GM18511 (cell line): ENCODE data around the gene TAAR2.
"Not testable (repeated sequence)": the region's sequence is repeated elsewhere in the genome, so short reads cannot be mapped to it uniquely, and the experiment has no call there.

Source experiments
- ATAC-seq: cut with Tn5 transposase; IDR thresholded peaks from one replicate; pipeline ENCODE4 v1.9.1; 2021; ENCODE audit warnings: mild to moderate bottlenecking, moderate library complexity; ENCODE audit not compliant: unreplicated experiment

Gene TAAR2

DNA sequence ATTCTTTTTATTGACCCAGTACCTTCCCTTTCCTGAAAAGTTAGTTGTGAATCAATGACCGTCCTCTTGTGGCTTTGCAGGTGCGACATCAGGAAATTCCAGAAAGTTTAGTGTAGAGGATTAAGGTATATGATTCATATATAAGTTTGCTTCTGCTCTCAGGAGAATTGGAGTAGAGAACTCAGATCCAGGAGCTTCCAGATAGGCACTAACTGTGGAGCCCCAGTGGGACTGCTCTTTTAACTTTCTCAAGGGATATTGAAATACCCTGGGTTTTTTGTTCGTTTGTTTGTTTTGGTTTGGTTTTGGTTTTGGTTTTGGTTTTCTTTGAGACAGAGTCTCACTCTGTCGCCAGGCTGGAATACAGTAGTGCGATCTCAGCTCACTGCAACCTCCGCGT is 9.5 kb downstream of the TAAR2 start:
- ATAC-seq = no peak

GRCh38 chr6:132612449-132613108 is 11.5 kb downstream of the TAAR2 start:
- no peak for ATAC-seq

DNA sequence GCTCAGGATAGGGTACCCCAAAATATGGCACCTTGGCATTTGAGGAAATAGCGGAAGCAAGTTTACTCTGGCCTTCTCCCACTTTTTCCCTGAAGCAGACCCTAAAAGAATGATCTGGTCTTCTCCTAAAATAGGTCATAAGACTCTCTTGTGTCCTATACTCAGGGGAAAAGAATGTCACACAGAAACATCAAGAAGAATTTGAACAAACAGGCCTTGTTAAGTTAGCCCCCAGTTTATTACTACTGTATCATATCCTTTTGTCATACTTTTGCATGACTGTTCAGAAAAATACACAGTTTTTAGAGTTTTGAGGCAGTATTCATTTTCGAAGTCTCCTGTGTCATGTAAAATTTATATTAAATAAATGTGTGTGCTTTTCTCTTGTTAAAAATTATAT is 12.5 kb downstream of the TAAR2 start:
- ATAC-seq = no peak

DNA sequence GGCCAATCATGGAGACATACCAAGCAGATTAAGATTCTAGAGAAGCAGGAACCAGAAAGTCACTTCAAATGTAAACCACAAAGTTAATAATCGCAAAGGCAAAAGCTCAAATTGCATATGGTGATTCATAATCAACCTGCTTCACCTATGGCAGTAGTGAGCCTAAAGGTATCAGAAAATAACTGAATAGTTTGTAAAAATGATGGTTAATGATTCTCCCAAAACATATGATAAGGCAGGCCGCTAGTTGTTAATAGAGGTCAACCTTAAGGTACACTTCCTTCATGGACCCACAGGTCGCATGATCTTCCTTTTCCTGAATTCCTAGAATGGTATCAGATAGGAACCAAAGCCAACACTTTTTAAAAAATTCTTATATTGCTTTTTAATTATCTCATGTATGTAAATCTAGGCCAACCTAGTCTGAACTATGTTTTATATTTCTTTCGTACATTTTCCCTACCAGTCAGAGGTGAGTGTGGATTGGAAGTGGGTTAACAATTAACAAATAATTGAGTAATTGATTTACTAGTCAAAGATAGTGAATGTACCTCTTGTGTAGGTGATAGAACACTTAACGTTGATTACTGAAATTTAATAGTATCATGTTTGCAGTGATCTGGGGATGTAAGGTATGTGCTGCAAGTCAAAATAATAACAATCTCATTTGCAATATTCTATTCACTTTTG is 16.4 kb downstream of the TAAR2 start:
- peak; percentile 91 for ATAC-seq

DNA sequence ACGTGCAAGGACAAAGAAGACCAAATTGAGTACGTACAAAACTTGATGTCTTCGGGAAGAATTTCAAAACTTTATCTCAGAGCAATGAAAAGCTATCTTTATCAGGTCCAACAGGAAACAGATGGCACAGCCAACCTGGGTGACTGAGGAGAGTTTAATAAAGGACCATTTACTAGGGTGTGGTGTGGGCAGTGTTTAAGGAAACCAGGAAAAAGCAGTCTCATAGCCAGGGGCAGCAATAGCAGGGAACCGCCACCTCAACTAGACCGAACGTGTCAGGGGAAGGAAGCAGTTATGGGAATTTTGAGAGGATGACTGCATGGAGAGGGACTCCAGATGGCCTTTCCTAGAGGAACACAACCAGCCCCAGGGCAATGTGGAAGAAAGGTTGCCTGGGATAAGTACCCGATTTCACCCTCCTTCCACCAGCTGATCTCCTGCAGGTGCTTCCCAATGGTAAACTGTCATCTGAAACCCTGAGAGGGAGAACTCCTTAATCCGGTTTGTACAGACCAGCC is 19.4 kb downstream of the TAAR2 start:
- no peak for ATAC-seq

DNA sequence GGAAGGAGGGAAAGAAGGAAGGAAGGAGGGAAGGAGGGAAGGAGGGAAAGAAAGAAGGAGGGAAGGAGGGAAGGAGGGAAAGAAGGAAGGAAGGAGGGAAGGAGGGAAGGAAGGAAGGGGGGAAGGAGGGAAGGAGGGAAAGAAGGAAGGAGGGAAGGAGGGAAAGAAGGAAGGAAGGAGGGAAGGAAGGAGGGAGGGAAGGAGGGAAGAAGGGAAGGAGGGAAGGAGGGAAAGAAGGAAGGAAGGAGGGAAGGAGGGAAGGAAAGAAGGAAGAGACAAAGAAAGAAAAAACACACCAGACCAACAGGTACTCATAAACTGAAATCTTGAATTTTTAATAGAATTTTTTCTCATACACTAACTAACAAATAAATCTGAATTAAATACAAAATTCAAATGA is 23.2 kb downstream of the TAAR2 start:
- not testable (repeated sequence) for ATAC-seq

- ATAC-seq = peak; percentile 87
Measured at GRCh38 chr6:132598473-132598872, 25.6 kb downstream of the TAAR2 start.

- no peak for ATAC-seq
Measured at GRCh38 chr6:132596201-132596600, 27.9 kb downstream of the TAAR2 start.

GRCh38 chr6:132592855-132593254 is 31.2 kb downstream of the TAAR2 start:
- ATAC-seq = no peak

- ATAC-seq = no peak
Measured at GRCh38 chr6:132590362-132590761, 33.7 kb downstream of the TAAR2 start.

- ATAC-seq = no peak
Measured at GRCh38 chr6:132589454-132589853, 34.6 kb downstream of the TAAR2 start, which contains the start of gene TAAR5. Gene TAAR5, minus strand, starts transcription at chr6:132589741. Its CDS starts 55 bp downstream, at chr6:132589686.

- ATAC-seq = no peak
Measured at GRCh38 chr6:132587424-132587823, 36.7 kb downstream of the TAAR2 start.

DNA sequence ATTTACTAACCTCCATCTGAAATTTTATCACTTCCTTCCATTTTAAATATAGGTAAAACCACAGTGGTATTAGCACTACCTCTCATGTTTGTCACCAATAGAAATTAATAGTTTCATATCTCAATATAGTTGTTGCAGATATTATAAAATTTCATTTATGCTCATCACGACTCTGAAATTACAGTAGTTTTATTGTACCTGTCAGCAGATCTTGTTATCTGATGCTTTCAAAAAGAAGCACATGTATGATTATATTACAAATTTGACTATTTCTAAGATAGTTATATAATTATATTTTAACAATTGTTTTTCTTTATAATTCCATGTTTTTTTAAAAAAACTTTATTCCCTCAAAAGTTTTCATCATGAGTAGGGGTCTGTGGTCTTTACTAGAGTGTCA is 39.4 kb downstream of the TAAR2 start:
- ATAC-seq = no peak

DNA sequence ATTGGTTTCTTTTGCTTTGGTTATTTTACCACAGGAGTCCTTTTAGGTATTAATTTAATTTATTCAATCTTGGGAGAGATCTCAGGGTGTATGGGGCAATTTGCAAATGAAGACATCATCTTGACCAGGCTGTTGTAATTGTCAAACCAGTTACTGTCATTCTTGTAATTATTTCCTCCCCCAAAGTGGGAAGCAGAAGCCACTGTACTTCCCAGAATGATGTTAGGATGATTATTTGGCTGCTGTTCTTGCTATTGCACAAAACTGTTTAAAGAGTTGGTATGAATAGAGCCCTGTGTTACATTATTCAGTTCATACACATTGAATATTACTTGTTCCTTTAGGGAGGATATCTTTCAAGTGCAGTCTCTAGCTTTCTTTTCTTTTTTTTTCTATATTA is 52.3 kb downstream of the TAAR2 start:
- no peak for ATAC-seq

GRCh38 chr6:132570221-132570777 is 53.8 kb downstream of the TAAR2 start, which contains the start of gene TAAR6:
Gene TAAR6, plus strand, starts transcription at chr6:132570322. Its CDS starts 0 bp downstream, at chr6:132570322.
- no peak for ATAC-seq

GRCh38 chr6:132569170-132569569 is 54.9 kb downstream of the TAAR2 start:
- ATAC-seq = no peak

DNA sequence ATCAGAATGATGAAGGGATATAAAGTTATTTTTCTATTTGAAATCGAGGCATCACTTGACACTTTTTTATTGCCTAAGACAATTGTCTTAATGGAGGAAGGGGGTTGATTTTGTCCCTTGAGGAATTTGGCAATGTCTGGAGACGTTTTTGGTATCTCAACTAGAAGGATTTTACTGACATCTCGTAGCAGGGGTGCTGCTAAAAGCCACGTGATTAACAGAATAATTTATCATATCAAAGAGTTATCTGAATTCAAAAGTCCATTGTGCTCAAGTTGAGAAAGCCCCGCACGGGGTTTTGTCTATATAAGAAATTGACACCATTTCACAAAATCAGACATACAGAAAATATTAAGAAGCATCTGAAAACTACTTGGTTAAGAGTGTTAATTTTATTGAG is 55.5 kb downstream of the TAAR2 start:
- ATAC-seq = no peak

GRCh38 chr6:132567566-132567965 is 56.5 kb downstream of the TAAR2 start:
- no peak for ATAC-seq
